DND-41 (cell line): Measurements from ENCODE around the gene CIT.

Source experiments
- ATAC-seq: fragments of 200-7000 bp; cut with Tn5 transposase; 3 replicates; pipeline ENCODE4 v1.9.1; 2021; ENCODE audit warnings: low read depth; ENCODE audit not compliant: insufficient read depth
- DNase-seq: peaks from one replicate; pipeline ENCODE4 v3.0.0-alpha.2; 2020
- H2AFZ ChIP-seq: 2 replicates; pipeline ENCODE4 v1.6.0; 2012; ENCODE audit warnings: low read depth, low read length
- H3K27ac ChIP-seq: 2 replicates; pipeline ENCODE4 v1.5.1; 2012; ENCODE audit warnings: low read length, inconsistent platforms
- H3K27me3 ChIP-seq: fragments of 200-600 bp; sonication (generic); 2 replicates; pipeline ENCODE4 v1.6.0; 2012; ENCODE audit warnings: low read length, mild to moderate bottlenecking, inconsistent platforms; ENCODE audit not compliant: insufficient read depth, poor library complexity
- H3K36me3 ChIP-seq: 2 replicates; pipeline ENCODE4 v1.5.1; 2012; ENCODE audit warnings: low read length, inconsistent platforms; ENCODE audit not compliant: insufficient read depth
- H3K4me1 ChIP-seq: 2 replicates; pipeline ENCODE4 v1.5.1; 2012; ENCODE audit warnings: mild to moderate bottlenecking, low read length; ENCODE audit not compliant: insufficient read depth
- H3K4me2 ChIP-seq: 2 replicates; pipeline ENCODE4 v1.6.0; 2012; ENCODE audit warnings: mild to moderate bottlenecking, moderate library complexity, low read length, inconsistent platforms; ENCODE audit not compliant: insufficient read depth
- H3K4me3 ChIP-seq, 2 experiments: fragments of 200-600 bp in 1 of 2; shearing (Covaris generic) in 1 of 2; 2 replicates each; pipeline ENCODE4 v1.5.1; 2012 to 2016; ENCODE audit warnings: inconsistent platforms in 2 of 2, low read length in 2 of 2, mild to moderate bottlenecking in 2 of 2, low read depth in 1 of 2, moderate library complexity in 1 of 2
- H3K79me2 ChIP-seq: 2 replicates; pipeline ENCODE4 v1.6.0; 2012; ENCODE audit warnings: low read length, inconsistent platforms; ENCODE audit not compliant: insufficient read depth
- H3K9ac ChIP-seq: 2 replicates; pipeline ENCODE4 v1.6.0; 2012; ENCODE audit warnings: low read depth, mild to moderate bottlenecking, inconsistent platforms, low read length, moderate library complexity
- H3K9me3 ChIP-seq: 2 replicates; pipeline ENCODE4 v1.5.1; 2012; ENCODE audit warnings: low read length, moderate library complexity, mild to moderate bottlenecking, inconsistent platforms; ENCODE audit not compliant: insufficient read depth, severe bottlenecking
- H4K20me1 ChIP-seq: 2 replicates; pipeline ENCODE4 v1.6.0; 2012; ENCODE audit warnings: low read length; ENCODE audit not compliant: insufficient read depth
- CTCF ChIP-seq: IDR thresholded peaks from 2 replicates; pipeline ENCODE4 v1.5.1; 2012; ENCODE audit warnings: borderline replicate concordance, low read length, moderate library complexity, mild to moderate bottlenecking; ENCODE audit not compliant: poor library complexity, severe bottlenecking; ENCODE audit errors: extremely low read depth
- EZH2 ChIP-seq: IDR thresholded peaks from 3 replicates; pipeline ENCODE4 v1.6.1; 2012; ENCODE audit warnings: borderline replicate concordance, low read depth, mild to moderate bottlenecking, moderate library complexity, low read length, inconsistent platforms; ENCODE audit not compliant: severe bottlenecking

The CIT gene

GRCh38 chr12:119808441-119808840 lies 68.7 kb downstream of the CIT start:
- no peak overlapping the region for H3K9ac ChIP-seq
- peaks cover 46% of the 10 kb centered on the region for H3K79me2 ChIP-seq
- no peak overlapping the region for H3K4me3 ChIP-seq
- H3K36me3 ChIP-seq = peaks cover 83% of the 10 kb centered on the region
- no peak overlapping the region for H3K27ac ChIP-seq
- H4K20me1 ChIP-seq = peaks cover 6% of the 10 kb centered on the region; the same call in 1 of the 2 replicates
- no peak for TF ChIP-seq CTCF
- TF ChIP-seq EZH2 = no peak
- H3K27me3 ChIP-seq = no peaks in the 10 kb centered on the region
- H3K4me2 ChIP-seq = no peak overlapping the region
- H3K4me1 ChIP-seq = no peaks in the 10 kb centered on the region
- DNase-seq (no peak), ATAC-seq (no peak)
- H2AFZ ChIP-seq = no peak overlapping the region
- peaks cover 7% of the 10 kb centered on the region for H3K9me3 ChIP-seq

- no peak overlapping the region for H2AFZ ChIP-seq
- TF ChIP-seq EZH2 (no peak), CTCF (no peak)
- no peak overlapping the region for H3K27ac ChIP-seq
- H3K36me3 ChIP-seq = peaks cover 84% of the 10 kb centered on the region
- DNase-seq (no peak), ATAC-seq (no peak)
- H3K9me3 ChIP-seq = peaks cover 7% of the 10 kb centered on the region
- no peaks in the 10 kb centered on the region for H3K4me1 ChIP-seq
- H3K79me2 ChIP-seq = peaks cover 46% of the 10 kb centered on the region
- H3K9ac ChIP-seq = no peak overlapping the region
- no peak overlapping the region for H3K4me2 ChIP-seq
- H3K27me3 ChIP-seq = no peaks in the 10 kb centered on the region
- no peak overlapping the region for H3K4me3 ChIP-seq
- peaks cover 6% of the 10 kb centered on the region; the same call in 1 of the 2 replicates for H4K20me1 ChIP-seq
Observed at GRCh38 chr12:119807380-119807779, 69.7 kb downstream of the CIT start.

DNA sequence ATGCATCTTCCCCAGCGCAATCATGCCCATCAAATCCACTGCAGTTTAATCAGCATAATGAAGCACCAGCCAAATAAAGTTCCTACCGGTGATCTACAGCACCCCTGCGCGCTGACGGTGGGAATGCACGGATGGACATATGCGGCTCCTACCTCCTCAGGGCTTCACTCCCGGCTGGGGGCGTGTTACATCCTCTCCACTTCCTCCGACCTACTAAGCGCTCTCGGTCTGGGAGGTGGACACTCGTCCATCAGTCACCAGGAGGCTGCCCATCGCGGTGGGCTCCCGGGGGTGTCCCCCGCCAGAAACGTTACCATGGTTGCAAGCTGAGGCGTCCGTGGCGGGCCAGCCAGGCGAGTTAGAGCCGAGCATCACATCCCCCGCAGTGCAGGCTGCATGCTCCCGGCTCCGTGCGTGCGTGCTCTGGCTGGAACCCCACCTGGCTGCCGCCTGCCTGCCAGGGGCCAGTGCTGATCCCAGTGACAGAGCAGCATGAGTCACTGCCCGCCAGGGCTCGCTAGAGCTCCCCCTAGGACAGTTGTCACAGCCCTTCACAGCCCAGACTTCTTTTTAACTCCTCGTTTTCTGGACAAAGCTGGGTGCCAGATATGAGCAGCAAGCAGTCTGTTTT lies 73.0 kb downstream of the CIT start:
- TF ChIP-seq EZH2 (no peak), CTCF (no peak)
- H2AFZ ChIP-seq = no peak overlapping the region
- ATAC-seq = no peak
- no peak overlapping the region for H3K27ac ChIP-seq
- H4K20me1 ChIP-seq = peaks cover 6% of the 10 kb centered on the region; the same call in 1 of the 2 replicates
- H3K9ac ChIP-seq = no peak overlapping the region
- H3K79me2 ChIP-seq = peaks cover 37% of the 10 kb centered on the region; the same call in 1 of the 2 replicates
- no peaks in the 10 kb centered on the region for H3K4me1 ChIP-seq
- H3K27me3 ChIP-seq = no peaks in the 10 kb centered on the region
- H3K4me2 ChIP-seq = no peak overlapping the region
- peaks cover 7% of the 10 kb centered on the region for H3K9me3 ChIP-seq
- DNase-seq = no peak
- H3K4me3 ChIP-seq = no peak overlapping the region
- peaks cover 83% of the 10 kb centered on the region for H3K36me3 ChIP-seq
